Natural killer cell (primary cell): ENCODE results near the gene TRIM54. TPM values are rescaled to one million over a fixed set of nuclear protein-coding genes. Genes with fewer than 3 reads are reported as not detected.

Source experiments
- ATAC-seq, 3 donors: fragments of 150-1000 bp in 2 of 3; fragments of 200-7000 bp in 1 of 3; cut with Tn5 transposase; 1 replicate in 1 of 3; 2 replicates in 2 of 3; pipeline ENCODE4 v1.10.0; 2021; ENCODE audit warnings: mild to moderate bottlenecking in 2 of 3, moderate library complexity in 2 of 3
- DNase-seq, 2 donors: peaks; one replicate each; pipeline versions ENCODE4 v3.0.0 to v3.0.0-alpha.2; 2013 to 2021; ENCODE audit warnings: mixed read lengths in 1 of 2
- H3K27ac ChIP-seq: one replicate; pipeline ENCODE4 v1.5.1; 2013; ENCODE audit warnings: mild to moderate bottlenecking, low read length
- H3K27me3 ChIP-seq: one replicate; pipeline ENCODE4 v1.6.1; 2013; ENCODE audit warnings: low read length; ENCODE audit not compliant: control insufficient read depth, insufficient read depth
- H3K36me3 ChIP-seq: one replicate; pipeline ENCODE4 v1.6.1; 2013; ENCODE audit warnings: low read length; ENCODE audit not compliant: control insufficient read depth, insufficient read depth
- H3K4me1 ChIP-seq: one replicate; pipeline ENCODE4 v1.6.1; 2013; ENCODE audit warnings: low read length; ENCODE audit not compliant: control insufficient read depth, insufficient read depth
- H3K4me3 ChIP-seq: one replicate; pipeline ENCODE4 v1.5.1; 2013; ENCODE audit warnings: low read length
- H3K9me3 ChIP-seq: one replicate; pipeline ENCODE4 v1.6.1; 2013; ENCODE audit warnings: low read length; ENCODE audit not compliant: control insufficient read depth, insufficient read depth
- H3K27ac Mint-ChIP-seq, 2 donors: one replicate each; pipeline ENCODE4 v1.8.0; 2022; ENCODE audit warnings: mild to moderate bottlenecking in 2 of 2, mixed read lengths in 2 of 2, moderate library complexity in 1 of 2
- H3K27me3 Mint-ChIP-seq, 2 donors: one replicate each; pipeline ENCODE4 v1.8.0; 2022; ENCODE audit warnings: low read depth in 2 of 2, mixed read lengths in 2 of 2
- H3K36me3 Mint-ChIP-seq: one replicate; pipeline ENCODE4 v1.8.0; 2022; ENCODE audit warnings: mixed read lengths
- H3K4me1 Mint-ChIP-seq, 2 donors: one replicate each; pipeline ENCODE4 v1.8.0; 2022; ENCODE audit warnings: mixed read lengths in 2 of 2
- H3K4me3 Mint-ChIP-seq: one replicate; pipeline ENCODE4 v1.8.0; 2022; ENCODE audit warnings: mild to moderate bottlenecking, moderate library complexity, mixed read lengths
- H3K9me3 Mint-ChIP-seq, 2 donors: one replicate each; pipeline ENCODE4 v1.8.0; 2022; ENCODE audit warnings: mixed read lengths in 2 of 2
- WGBS: methylation state at CpG from one replicate; pipeline ENCODE4 v1.1.7; 2013; ENCODE audit warnings: missing lambda C conversion rate; ENCODE audit not compliant: insufficient coverage; 5-methylcytosine and 5-hydroxymethylcytosine counted together
- intact Hi-C: fragments of 100-400 bp; cut with micrococcal nuclease; formaldehyde crosslinking; loops from one replicate; pipeline ENCODE4 v1.14.2; 2022
- total RNA-seq, 4 donors: library from RNA; stranded (reverse); fragments of 120-200 nt in 1 of 4; gene quantifications; one replicate each; pipeline versions ENCODE4 v1.2.3 to v1.2.4, GENCODE V29; 2013 to 2022
- TF ChIP-seq, protein P1 (sequence below): fragments of 200-600 bp; IDR thresholded peaks from one replicate; pipeline ENCODE4 v1.8.0; 2022; ENCODE audit warnings: antibody characterized with exemption

TRIM54 gene
- total RNA-seq, 3 donors from 2014 or later (not counting 1 experiment from before 2014, with no cell fraction given) = 0.18 to 0.21 TPM; not detected in 1

DNA sequence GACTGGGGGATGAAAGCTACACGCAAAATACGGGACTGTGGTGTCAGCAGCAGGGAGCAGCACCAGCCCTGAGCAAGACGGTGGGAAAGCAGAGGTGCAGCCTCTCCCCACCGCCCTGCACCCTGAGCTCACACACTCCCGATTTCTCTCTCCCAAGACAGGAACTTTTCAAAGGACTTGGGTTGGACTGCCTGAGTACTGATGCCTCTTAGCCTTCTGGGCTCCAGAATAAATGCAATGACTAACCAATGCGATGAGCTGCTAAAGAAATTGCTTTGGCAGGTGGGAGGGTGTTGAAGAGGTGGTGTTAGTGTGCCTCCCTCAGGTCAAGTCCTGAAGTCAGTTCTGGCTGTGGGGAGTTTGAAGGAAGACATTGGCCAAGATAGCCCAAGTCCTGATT is 9.6 kb downstream of the TRIM54 start:
- Histone ChIP-seq H3K27me3 (no peaks in the 10 kb centered on the region), H3K36me3 (no peaks in the 10 kb centered on the region), H3K9me3 (no peaks in the 10 kb centered on the region), H3K27ac (no peak overlapping the region), H3K4me1 (peaks cover 6% of the 10 kb centered on the region), H3K4me3 (no peak overlapping the region)
- ATAC-seq = no peak
- Mint-ChIP-seq H3K36me3 (no peaks in the 10 kb centered on the region), H3K27me3 (peaks cover 8% of the 10 kb centered on the region in 2 donors), H3K4me3 (no peak overlapping the region), H3K4me1 (no peaks in the 10 kb centered on the region), H3K9me3 (no peaks in the 10 kb centered on the region), H3K27ac (no peak overlapping the region)
- intact Hi-C loops = no loop called here
- WGBS = 88% methylated on average over 6 of the region's 6 CpGs
- TF ChIP-seq, protein P1, sequence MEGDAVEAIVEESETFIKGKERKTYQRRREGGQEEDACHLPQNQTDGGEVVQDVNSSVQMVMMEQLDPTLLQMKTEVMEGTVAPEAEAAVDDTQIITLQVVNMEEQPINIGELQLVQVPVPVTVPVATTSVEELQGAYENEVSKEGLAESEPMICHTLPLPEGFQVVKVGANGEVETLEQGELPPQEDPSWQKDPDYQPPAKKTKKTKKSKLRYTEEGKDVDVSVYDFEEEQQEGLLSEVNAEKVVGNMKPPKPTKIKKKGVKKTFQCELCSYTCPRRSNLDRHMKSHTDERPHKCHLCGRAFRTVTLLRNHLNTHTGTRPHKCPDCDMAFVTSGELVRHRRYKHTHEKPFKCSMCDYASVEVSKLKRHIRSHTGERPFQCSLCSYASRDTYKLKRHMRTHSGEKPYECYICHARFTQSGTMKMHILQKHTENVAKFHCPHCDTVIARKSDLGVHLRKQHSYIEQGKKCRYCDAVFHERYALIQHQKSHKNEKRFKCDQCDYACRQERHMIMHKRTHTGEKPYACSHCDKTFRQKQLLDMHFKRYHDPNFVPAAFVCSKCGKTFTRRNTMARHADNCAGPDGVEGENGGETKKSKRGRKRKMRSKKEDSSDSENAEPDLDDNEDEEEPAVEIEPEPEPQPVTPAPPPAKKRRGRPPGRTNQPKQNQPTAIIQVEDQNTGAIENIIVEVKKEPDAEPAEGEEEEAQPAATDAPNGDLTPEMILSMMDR = no peak
- DNase-seq = no peak

DNA sequence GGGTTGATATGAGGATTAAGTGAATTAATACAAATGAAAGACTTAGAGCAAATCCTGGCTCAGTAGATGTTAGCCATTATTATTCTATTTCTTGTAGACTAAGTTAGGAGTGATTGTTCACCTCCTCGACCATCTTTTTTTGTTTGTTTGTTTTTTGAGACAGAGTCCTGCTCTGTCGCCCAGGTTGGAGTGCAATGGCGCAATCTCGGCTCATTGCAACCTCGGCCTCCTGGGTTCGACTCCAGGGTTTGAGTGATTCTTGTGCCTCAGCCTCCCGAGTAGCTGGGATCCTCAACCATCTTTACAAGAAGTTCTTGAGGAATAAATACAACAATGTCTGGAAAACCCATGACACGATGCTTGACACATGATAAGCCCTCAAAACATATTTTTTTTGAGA is 12.7 kb downstream of the TRIM54 start:
- DNase-seq = no peak
- peaks cover 0 to 2% of the 10 kb centered on the region in 2 donors for H3K27me3 Mint-ChIP-seq
- Histone ChIP-seq H3K27ac (no peak overlapping the region), H3K9me3 (no peaks in the 10 kb centered on the region), H3K4me3 (no peak overlapping the region), H3K36me3 (no peaks in the 10 kb centered on the region), H3K4me1 (peaks cover 6% of the 10 kb centered on the region), H3K27me3 (no peaks in the 10 kb centered on the region)
- H3K27ac Mint-ChIP-seq = no peak overlapping the region
- WGBS = 94% methylated on average over 8 of the region's 8 CpGs
- H3K36me3 Mint-ChIP-seq = no peaks in the 10 kb centered on the region
- ATAC-seq = no peak
- no peaks in the 10 kb centered on the region for H3K9me3 Mint-ChIP-seq
- intact Hi-C loops = no loop called here
- TF ChIP-seq, protein P1 = no peak
- H3K4me1 Mint-ChIP-seq = no peaks in the 10 kb centered on the region
- H3K4me3 Mint-ChIP-seq = no peak overlapping the region

DNA sequence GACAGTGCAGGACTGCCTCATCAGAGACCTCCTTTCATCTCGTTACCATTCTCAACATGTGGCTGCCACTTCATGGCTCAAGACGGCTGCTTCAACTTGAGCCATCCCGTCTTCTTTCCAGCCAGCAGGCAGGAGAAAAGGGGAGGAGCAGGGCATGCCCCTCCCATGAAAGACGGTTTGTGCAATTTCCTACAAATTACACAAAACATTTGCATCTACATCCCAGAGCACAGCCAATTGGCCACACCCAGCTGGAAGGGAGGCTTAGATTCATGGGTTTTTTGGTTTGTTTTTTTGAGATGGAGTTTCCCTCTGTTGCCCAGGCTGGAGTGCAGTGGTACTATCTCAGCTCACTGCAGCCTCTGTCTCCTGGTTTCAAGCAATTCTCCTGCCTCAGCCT is 14.3 kb downstream of the TRIM54 start:
- Mint-ChIP-seq H3K4me1 (no peaks in the 10 kb centered on the region), H3K27ac (no peak overlapping the region), H3K36me3 (no peaks in the 10 kb centered on the region), H3K4me3 (no peak overlapping the region), H3K9me3 (no peaks in the 10 kb centered on the region), H3K27me3 (peaks cover 0 to 2% of the 10 kb centered on the region in 2 donors)
- no peaks in the 10 kb centered on the region for H3K4me1 ChIP-seq
- no peaks in the 10 kb centered on the region for H3K27me3 ChIP-seq
- intact Hi-C loops = no loop called here
- no peaks in the 10 kb centered on the region for H3K9me3 ChIP-seq
- H3K4me3 ChIP-seq = no peak overlapping the region
- ATAC-seq (no peak), DNase-seq (no peak)
- no peak overlapping the region for H3K27ac ChIP-seq
- TF ChIP-seq, protein P1 = no peak
- no peaks in the 10 kb centered on the region for H3K36me3 ChIP-seq
- 89% methylated on average over 3 of the region's 4 CpGs for WGBS

DNA sequence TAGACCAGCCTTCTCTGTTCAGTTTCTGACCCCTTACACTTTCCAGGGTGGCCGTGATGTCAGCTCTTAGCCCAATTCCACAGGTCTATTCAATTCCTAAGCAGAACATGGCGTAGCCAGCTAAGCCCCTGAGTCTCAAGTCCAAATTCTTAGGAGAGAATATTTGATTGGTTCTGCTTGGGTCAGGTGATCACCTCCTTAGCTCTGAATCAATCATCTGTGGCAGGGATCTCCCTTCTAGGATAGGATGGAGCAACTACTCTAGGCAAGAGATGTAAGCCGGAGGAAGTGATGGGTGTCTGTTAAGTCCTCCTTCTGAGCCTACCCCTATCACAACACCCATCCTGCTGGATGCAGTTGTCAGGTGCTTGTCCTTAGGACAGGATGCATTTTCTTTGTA is 15.0 kb downstream of the TRIM54 start:
- Histone ChIP-seq H3K4me1 (no peaks in the 10 kb centered on the region), H3K36me3 (no peaks in the 10 kb centered on the region), H3K27ac (no peak overlapping the region), H3K9me3 (no peaks in the 10 kb centered on the region), H3K4me3 (no peak overlapping the region), H3K27me3 (no peaks in the 10 kb centered on the region)
- Mint-ChIP-seq H3K27me3 (peaks cover 0 to 2% of the 10 kb centered on the region in 2 donors), H3K4me1 (no peaks in the 10 kb centered on the region), H3K4me3 (no peak overlapping the region), H3K9me3 (no peaks in the 10 kb centered on the region), H3K27ac (no peak overlapping the region), H3K36me3 (no peaks in the 10 kb centered on the region)
- TF ChIP-seq, protein P1 = no peak
- ATAC-seq = no peak
- no peak for DNase-seq
- 93% methylated on average over 2 of the region's 3 CpGs for WGBS
- intact Hi-C loops = no loop called here
